HG03432 (cell line): ENCODE data around the gene MYNN.
"Not testable (repeated sequence)": the region's sequence is repeated elsewhere in the genome, so short reads cannot be mapped to it uniquely, and the experiment has no call there.

Experiments used
- ATAC-seq: cut with Tn5 transposase; IDR thresholded peaks from one replicate; pipeline ENCODE4 v1.9.1; 2021; ENCODE audit warnings: mild to moderate bottlenecking, moderate library complexity; ENCODE audit not compliant: unreplicated experiment

MYNN gene

GRCh38 chr3:169772897-169773816 lies at the start of gene MYNN:
Gene MYNN, plus strand, starts transcription at chr3:169773396. Its CDS starts 900 bp downstream, at chr3:169774296.
- ATAC-seq: peak; percentile 88

- ATAC-seq: not testable (repeated sequence)
These were observed 41.3 kb upstream of the MYNN start for GRCh38 chr3:169731857-169732256.

DNA sequence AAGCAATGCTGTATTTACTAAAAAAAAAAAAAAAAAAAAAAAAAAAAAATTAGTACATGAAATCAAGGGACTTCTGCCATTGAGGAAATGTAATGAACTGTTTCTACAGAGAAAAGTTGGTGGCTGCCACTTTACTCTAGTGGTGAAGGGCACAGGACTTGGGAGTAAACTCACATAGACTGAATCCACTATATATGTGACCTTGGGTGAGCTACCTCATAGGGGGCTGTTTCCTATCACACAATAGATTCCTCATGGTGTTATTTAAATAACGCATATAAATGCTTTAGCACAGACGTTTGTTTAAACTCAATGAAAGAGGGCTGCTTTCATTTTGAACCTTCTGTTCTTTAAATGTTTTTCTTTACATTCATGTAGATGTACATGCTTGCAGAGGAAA lies 34.1 kb upstream of the MYNN start:
- no peak for ATAC-seq

GRCh38 chr3:169744366-169745054 lies 28.7 kb upstream of the MYNN start:
- no peak for ATAC-seq

- ATAC-seq: no peak
These were observed 26.3 kb upstream of the MYNN start for GRCh38 chr3:169746924-169747323.

GRCh38 chr3:169748670-169749069 lies 24.5 kb upstream of the MYNN start:
- ATAC-seq: peak; percentile 47

DNA sequence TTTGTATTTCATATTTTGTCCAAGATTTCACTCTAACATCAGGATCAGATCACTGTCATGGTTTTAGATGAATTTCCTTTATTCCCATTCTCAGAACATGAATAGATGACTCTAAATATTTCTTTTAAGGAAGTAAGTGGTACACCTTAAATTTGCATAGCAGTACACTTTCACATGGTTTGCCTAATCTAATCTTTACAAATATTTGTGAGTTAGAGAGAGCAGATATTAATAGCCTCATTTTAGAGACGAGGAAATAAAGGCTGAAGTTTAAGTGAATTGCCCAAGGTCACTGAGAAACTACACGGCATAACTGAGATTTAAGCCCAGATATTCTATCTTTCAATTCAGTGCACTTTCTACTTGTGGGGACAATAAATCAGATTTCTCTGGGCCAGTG lies 22.5 kb upstream of the MYNN start:
- no peak for ATAC-seq

- ATAC-seq: no peak
These were observed 21.3 kb upstream of the MYNN start for GRCh38 chr3:169751875-169752274.

DNA sequence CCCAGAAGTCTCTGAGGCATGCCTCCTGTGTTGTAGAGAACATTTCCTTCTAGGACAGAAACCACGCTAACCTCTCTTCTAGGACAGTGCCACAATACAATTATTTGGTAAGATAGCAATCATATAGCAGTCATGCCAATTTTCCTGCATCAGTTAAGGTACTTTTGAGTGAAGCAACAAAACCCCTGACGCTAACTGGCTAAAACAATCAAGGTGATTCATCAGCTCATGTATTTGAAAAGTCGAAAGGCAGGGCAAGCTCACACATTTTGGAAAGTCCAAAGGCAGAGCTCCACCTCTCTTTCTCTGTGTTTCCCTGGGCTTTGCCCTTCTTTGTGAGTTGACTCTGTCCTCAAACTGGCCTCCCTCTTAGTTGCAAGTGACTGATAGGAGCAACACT lies 18.5 kb upstream of the MYNN start:
- no peak for ATAC-seq

- ATAC-seq: no peak
These were observed 17.7 kb upstream of the MYNN start for GRCh38 chr3:169755488-169755887.

DNA sequence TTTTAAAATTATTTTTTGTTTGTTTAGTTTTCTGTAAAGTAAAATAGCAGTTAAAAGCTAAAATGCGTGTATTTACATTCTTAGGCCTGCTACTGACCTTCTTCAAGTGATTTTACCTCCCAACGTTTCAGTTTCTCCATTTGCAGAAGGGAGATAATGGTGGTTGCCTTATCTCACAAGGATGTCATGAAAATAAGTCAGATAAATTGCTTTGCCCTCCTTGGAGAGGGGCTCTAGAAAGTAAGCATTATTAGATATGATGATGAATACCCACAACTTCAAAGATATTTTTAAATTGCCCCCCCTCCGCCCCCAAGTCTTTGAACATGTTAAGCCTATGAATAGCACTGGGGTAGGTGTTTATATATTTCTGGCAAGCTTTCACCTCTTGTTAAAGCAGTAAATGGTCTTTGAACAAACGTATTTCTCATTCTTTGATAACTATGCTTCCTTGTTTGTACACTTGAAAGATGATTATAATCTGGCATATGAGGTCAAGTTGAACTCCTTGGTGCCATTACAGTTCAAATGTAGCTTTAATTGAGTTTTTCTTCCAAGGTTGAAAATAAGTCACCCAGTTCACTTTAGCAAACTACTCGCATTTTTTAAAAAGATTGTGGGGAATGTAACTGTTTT lies 14.7 kb upstream of the MYNN start:
- ATAC-seq: no peak

DNA sequence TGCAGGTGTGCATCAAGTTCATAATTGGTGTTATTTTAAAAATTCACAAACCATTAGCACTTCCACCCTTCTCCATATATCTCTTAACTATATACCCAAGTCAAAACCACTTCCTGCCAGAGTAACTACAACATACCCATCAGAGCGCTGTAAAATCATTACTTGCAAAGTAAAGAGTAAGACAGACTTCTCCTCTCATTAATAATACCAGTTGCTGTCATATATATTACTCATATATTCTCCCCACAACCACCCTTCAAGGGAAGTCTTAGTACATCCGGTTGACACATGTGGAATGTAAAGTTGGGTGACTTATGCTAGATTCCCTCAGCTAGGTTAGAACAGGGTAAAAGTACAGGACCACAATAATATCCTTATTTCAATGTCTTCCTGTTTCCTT lies 13.9 kb upstream of the MYNN start:
- peak; percentile 68 for ATAC-seq

DNA sequence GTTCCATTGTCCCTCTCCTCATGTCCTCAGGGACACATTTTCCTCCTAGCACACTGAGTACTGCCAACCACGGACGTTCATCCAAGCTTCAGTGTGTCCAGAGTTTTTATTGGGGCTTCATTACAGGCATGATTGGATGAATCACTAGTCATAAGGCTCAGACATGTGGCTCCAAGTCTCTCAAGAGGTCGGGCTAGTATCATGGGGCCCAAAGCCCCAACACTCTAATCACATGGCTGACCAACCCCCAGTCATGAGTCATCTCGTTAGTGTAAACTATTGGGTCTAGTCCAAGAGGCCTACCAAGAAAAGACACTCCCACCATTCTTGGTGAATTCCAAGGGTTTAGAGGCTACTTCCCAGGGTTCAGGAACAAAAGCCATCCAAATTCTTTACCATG lies 12.7 kb upstream of the MYNN start:
- ATAC-seq: no peak

DNA sequence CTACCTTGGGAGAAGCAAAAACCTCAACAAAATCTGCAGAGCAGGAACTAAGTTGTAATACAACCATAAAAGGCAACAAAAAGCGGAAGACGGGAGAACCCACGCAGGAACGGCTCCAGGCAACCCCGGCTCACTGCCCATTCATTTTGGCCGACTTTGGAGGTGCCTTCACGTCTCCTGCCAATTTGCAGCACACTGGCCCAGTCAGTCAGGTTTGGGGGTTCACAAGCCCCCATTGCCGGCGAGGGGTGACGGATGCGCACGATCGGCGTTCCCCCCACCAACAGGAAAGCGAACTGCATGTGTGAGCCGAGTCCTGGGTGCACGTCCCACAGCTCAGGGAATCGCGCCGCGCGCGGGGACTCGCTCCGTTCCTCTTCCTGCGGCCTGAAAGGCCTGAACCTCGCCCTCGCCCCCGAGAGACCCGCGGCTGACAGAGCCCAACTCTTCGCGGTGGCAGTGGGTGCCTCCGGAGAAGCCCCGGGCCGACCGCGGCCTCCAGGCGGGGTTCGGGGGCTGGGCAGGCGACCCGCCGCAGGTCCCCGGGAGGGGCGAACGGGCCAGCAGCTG lies 8.8 kb upstream of the MYNN start:
- peak; percentile 45 for ATAC-seq

- peak; percentile 82 for ATAC-seq
These were observed 8.1 kb upstream of the MYNN start, which contains the start of gene TERC for GRCh38 chr3:169764882-169765612. Gene TERC, minus strand, starts transcription at chr3:169765060.

GRCh38 chr3:169769287-169770181 lies 3.7 kb upstream of the MYNN start, which contains the start of gene ACTRT3:
Gene ACTRT3, minus strand, starts transcription at chr3:169769561. Its CDS starts 41 bp downstream, at chr3:169769520.
- peak; percentile 24 for ATAC-seq

GRCh38 chr3:169771497-169772304 lies 1.5 kb upstream of the MYNN start:
- ATAC-seq: peak; percentile 12

DNA sequence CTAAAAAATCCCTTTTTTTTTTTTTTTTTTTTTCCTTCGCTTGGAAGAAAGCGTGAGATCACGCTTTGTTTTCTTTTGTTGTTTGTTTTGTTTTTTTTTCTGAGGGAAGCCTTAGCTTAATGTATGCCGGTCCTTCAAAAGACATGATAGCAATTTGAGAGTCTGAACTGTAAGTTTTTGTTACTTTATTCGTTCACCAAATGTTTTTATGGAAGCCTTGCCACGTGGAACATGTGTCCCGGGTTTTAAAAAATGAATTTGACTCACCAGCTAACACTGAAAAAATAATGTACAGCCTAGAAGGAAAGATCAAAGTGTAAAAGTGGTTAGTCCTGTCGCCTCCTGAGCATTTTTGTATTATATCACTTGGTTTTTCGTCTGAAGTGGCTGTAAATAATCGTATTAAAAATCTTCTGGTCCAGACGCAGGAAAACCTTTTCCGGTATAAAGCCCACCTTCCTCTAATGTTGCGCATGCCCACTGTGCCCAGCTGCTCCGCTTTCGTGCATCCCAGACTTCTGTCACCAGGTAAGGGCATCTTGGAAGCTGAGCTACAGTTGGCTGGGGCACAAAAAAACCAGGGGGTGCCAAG lies 795 bp upstream of the MYNN start:
- ATAC-seq: peak; percentile 24
